Measurements from ENCODE around the gene CTNNA3.

CTNNA3 gene

DNA sequence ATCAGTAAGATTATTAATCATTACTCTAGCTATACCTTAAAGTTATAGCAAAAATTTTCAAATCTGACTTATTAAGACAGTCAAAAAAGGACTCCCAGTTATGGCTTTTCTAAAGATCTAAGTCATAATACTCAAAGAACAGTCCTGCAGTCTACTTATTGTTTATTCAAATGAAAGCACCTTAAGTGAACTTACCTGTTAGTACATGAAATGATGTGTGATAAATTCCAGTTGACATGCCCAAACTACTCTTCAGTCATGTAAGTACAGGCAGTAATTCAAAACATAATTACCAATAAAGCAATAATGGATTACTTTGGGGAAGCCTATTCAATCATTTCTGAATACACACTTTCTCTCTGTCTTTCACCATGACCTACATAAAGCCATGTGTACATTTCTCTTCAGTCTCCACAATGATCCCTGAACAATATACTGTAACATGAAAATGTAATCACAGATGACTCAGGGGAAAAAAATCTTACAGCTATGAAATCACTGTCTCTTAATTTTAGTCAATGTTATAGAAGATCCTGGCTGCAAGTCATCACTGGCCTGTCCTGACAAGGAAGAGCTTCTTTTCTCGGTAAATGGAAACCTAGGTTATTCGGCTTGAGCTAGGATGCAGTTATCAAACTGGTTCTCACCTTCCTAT, 1190.9 kb downstream of the CTNNA3 start:
- DNase-seq (ENCODE audit: low read depth in 2 of 2), result peak in 1 of 2 donors; percentile 7
- no peak overlapping the region for H3K4me3 ChIP-seq (replicated peaks in 1 of 2; ENCODE audit: low read depth in 2 of 2, low read length in 2 of 2)
- TF ChIP-seq, protein P1, sequence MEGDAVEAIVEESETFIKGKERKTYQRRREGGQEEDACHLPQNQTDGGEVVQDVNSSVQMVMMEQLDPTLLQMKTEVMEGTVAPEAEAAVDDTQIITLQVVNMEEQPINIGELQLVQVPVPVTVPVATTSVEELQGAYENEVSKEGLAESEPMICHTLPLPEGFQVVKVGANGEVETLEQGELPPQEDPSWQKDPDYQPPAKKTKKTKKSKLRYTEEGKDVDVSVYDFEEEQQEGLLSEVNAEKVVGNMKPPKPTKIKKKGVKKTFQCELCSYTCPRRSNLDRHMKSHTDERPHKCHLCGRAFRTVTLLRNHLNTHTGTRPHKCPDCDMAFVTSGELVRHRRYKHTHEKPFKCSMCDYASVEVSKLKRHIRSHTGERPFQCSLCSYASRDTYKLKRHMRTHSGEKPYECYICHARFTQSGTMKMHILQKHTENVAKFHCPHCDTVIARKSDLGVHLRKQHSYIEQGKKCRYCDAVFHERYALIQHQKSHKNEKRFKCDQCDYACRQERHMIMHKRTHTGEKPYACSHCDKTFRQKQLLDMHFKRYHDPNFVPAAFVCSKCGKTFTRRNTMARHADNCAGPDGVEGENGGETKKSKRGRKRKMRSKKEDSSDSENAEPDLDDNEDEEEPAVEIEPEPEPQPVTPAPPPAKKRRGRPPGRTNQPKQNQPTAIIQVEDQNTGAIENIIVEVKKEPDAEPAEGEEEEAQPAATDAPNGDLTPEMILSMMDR (IDR thresholded peaks at IDR 0.05; ENCODE audit: low read depth, low read length), result no peak

DNA sequence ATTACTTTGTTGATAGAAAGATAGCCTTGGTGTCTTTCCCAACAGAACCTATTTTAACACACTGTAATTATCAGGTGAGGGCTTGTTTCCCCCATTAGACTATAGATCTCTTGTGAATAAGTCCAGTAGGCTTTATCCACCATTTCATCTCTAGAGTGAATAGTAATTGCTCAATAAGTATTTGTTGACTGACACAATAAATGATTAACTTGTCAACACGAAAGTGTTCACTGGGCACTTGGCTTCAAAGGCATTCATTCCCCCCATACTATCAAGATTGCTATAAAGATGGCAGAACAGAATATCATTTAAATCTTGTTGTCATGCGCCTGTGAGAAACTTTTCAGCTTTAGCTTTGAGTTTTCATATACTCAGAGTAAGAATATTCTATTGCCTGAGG, 1194.6 kb downstream of the CTNNA3 start:
- H3K4me3 ChIP-seq (replicated peaks in 1 of 2; ENCODE audit: low read depth in 2 of 2, low read length in 2 of 2), result no peak overlapping the region
- DNase-seq (ENCODE audit: low read depth in 2 of 2), result no peak
- TF ChIP-seq, protein P1 (IDR thresholded peaks at IDR 0.05; ENCODE audit: low read depth, low read length), result no peak

DNA sequence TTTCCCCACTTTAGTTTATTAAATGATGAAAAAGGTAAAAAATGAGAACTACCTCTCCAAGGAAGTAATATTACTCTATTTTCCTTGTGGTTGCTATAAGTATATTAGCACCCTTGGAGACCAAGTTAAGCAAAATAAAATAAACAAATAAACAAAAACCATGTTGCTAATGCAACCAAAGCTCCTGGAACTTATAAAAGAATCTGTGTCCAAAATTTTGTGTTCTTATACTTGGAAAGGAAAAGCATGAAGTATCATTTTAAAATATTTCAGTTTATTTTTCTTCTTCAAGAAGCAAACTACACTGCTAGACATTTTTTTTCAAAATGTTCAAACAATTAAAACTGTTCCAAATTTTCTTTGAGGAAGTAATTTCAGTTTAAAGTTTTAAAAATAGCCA, 1212.0 kb downstream of the CTNNA3 start:
- H3K4me3 ChIP-seq (replicated peaks in 1 of 2; ENCODE audit: low read depth in 2 of 2, low read length in 2 of 2), result no peak overlapping the region
- no peak for DNase-seq (ENCODE audit: low read depth in 2 of 2)
- TF ChIP-seq, protein P1 (IDR thresholded peaks at IDR 0.05; ENCODE audit: low read depth, low read length), result no peak

DNA sequence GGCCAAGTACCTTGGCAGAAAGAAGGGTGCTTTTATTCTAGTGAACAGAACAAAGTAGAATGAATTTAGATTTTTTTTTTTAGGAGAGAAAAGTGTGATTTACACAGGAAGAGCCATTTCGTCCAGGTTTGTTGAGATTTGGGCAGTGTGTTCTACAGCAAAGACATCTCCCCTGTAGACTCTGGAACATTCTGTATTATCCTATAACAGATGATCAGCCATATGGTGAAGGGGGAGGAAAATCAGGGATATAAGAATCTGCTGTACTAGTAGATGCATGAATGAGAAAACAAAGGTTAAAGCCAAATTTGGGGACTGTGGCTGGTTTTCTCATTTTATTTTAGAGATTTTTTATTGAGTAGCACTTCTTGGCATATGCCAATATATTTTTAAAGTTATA, 1223.8 kb downstream of the CTNNA3 start:
- TF ChIP-seq, protein P1 (IDR thresholded peaks at IDR 0.05; ENCODE audit: low read depth, low read length), result no peak
- no peak overlapping the region for H3K4me3 ChIP-seq (replicated peaks in 1 of 2; ENCODE audit: low read depth in 2 of 2, low read length in 2 of 2)
- DNase-seq (ENCODE audit: low read depth in 2 of 2), result no peak

DNA sequence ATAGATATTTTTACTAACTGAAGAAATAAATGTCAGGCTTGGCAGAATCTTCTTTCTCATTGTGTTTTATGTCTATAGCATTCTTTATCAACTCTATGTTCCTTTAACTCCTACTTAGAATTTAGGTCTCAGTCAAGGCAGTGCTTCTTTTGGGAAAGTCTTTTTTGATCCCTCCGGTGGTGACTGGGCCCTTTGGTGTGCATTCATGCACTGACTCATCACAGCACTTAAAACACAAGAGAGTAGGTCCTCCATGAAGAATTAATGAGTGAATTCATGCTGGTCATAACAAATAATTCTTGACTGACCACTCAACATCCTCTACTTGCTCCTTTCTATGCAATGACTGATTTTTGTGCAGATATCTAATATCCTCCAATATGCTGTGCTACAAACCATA, 1229.0 kb downstream of the CTNNA3 start:
- H3K4me3 ChIP-seq (replicated peaks in 1 of 2; ENCODE audit: low read depth in 2 of 2, low read length in 2 of 2), result no peak overlapping the region
- TF ChIP-seq, protein P1 (IDR thresholded peaks at IDR 0.05; ENCODE audit: low read depth, low read length), result no peak
- no peak for DNase-seq (ENCODE audit: low read depth in 2 of 2)

DNA sequence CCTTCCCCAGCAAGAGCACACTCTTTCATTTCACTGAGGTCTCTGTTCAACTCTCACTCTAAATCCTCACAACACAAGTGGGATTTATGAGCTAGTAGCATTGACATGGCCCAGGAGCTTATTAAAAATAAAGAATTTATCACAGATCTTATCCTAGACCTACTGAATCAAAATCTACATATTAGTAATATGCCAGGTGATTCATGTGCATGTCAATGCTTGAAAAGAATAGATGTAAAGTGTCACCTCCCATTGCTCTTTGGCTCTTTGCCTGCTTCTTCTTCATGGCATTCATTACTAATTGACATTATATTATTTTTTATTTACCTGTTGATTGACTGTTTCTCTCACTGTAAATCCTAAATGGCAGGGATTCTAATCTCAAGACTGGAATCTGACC, 1229.4 kb downstream of the CTNNA3 start:
- H3K4me3 ChIP-seq (replicated peaks in 1 of 2; ENCODE audit: low read depth in 2 of 2, low read length in 2 of 2), result no peak overlapping the region
- TF ChIP-seq, protein P1 (IDR thresholded peaks at IDR 0.05; ENCODE audit: low read depth, low read length), result no peak
- no peak for DNase-seq (ENCODE audit: low read depth in 2 of 2)

DNA sequence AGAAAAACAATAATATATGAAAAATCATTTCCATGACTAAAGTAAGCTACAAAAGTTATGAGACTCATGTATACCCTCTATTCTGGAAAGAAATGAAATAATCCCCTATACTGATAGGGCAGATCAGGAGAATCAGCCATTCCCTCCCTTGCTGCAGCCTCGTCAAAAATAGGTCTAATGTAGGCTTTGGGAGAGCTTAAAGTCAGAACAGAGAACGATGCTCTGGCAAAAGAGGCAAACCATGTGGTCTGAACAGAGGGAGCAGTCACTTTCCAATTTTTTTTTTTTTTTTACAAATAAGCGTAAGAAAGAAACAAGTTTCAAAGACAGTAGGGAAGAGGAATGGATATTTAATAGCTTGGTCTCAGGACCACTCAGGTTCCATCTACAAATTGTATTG, 1232.4 kb downstream of the CTNNA3 start:
- no peak overlapping the region for H3K4me3 ChIP-seq (replicated peaks in 1 of 2; ENCODE audit: low read depth in 2 of 2, low read length in 2 of 2)
- DNase-seq (ENCODE audit: low read depth in 2 of 2), result no peak
- TF ChIP-seq, protein P1 (IDR thresholded peaks at IDR 0.05; ENCODE audit: low read depth, low read length), result no peak
